Midbrain (tissue), 1 donor: ENCODE results near the gene KCNN4.

Experiments used
- DNase-seq: peaks from one replicate; lab custom pipeline; 2025; lab: John Stamatoyannopoulos, UW

Gene KCNN4

DNA sequence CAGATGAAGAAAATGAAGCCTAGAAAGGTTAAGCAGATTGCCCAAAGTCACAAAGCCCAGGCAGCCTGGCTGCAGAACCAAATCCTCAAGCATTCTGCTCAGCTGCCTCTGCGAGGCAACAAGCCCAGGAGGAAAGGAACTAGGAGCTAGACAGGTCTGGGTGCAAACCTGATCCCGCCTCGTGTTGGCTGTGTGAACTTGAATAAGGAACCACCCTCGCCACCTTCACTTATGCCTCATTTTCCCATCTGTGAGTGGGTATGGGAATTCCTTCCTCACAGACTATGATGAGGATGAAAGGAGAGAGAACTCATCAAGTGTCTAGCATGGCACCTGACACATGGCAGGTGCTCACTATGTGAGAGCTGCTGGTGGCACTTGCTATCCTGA lies 32.6 kb downstream of the KCNN4 start:
- no peak for DNase-seq

DNA sequence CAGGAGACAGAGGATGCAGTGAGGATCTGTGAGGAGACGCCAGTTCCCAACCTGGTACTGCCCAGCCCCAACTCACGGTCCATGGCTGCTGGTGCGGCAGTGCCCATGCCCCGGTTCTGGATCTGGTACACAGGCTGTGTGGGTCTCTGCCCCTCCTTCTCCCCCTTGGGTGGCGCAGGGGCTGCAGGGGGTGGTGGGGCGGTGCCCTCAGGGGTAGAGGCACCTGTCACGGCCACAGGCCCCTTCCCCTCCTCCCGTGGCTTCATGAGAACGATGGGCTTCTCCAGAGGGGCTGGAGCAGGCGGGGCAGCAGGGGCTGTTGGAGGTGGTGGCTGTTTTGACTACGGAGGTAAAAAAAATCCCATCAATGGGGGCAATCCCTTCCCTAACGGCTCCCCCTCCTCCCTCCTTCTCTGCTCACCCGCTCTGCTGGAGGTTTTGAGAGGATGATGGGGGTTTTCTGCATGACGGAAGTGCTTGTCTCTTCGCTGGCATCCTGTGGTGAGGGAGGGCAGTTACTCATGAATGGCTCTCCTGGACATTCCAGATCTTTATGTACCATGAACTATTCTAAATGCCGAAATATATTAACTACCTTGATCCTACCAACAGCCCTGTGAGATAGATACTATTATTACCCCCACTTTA lies 33.1 kb downstream of the KCNN4 start:
- DNase-seq: no peak

DNA sequence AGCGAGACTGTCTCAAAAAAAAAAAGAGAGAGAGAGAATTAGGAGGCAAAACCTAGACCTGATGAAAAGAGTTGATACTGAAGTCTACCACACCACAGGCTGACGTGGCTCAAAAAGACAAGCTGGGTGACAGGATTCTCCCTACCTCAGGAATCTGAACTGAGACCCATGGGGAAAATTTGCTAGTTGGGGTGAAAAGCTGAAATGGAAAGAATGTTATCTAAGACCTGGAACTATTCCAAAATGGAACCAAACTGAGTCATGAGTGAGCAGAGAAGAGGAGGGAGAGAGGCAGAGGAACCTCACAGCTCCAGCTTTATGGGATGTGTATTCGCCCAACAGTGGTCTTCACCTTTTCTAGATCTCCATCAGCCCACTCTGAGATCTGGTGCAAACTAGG lies 37.7 kb downstream of the KCNN4 start:
- DNase-seq: no peak

DNA sequence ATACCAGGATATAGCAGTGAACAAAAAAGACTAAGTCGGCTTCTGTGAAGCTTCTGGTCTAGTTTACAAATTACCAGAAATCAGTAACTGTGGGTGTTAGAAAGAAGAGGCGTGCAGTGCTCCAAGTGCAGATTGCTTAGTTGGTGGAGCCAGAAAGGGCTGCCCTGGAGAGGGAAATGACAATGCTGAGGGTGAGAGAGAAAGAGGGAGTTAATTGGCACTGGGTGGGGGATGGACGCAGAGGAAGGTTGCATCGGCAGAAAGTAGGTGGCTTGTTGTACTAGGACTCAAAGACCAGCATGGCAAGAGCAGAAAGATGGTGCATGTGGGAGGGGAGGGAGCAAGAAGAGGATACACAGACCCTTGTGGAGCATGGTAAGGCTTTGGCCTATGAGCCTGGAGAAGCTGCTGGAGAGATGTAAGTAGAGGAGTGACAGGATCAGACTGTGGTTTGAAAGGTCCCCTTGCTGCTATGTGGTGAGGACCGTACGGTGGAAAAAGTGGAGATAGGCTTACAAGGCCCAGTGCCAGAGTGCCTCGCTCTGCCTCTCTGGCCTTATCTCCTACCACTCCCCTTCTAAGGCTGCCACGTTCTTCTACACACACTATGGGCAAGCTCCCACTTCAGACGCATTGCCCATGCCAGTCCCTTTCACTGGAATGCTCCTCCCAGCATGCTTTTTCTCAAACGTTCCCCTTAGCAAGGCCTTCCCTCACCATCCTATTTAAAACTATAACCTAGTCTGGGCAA lies 39.5 kb downstream of the KCNN4 start:
- DNase-seq: no peak

DNA sequence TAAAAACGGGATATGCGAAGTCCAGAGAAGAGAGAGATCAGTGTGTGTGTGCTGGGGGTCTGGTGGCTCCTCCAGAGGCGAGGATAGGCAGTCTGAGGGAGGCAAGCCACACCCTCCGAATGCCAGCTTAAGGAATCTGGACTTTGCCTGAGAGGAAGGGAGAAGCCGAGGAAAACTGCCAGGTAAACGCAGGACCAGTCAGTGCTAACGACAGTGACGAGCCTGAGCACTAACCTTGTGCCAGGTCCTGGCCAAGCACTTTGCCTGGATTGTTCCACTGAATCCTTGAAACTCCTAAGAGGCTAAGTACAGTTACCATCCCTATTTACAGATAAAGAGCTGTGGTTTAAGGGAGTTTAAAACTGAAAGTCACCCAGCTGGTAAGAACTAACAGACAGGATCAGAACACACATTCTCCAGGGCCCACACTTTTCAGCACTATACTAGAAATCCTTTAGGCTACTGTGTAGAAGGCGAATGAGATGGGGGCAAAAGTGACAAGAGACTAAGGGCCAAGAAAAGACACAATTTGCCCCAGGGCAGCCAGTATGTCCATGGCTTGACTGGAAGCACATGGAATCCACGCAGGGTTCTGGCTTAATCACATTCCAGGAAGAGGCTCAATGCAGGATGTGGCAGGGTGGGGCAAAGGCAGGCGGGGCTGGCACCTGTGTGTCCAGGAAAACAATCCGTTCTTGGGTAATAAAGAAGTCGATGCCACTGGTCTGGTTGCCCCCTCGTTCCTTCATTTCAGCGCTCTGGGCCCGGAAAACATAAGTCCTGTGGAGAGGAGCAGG lies 41.1 kb downstream of the KCNN4 start:
- DNase-seq: no peak

DNA sequence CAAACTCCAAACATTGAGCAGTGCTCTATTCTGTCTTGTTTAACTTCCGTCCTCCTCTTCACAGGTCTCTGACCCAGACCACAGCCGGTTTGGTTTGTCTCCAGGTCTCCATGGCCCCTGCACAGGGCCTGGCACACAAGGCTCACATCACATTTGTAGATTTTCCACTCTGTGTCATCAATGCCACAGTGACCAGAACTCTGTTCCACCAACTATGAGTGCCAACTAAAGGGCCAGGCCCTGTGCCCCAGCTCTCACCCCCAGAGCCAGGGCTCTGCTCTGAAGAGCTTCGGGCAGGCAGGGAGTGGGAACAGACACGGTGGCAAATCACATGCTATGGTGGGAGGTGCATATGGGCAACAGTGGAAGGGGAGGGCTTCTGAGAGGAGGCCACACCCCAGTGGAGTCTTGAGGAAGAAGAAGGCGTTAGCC lies 42.0 kb downstream of the KCNN4 start:
- no peak for DNase-seq

DNA sequence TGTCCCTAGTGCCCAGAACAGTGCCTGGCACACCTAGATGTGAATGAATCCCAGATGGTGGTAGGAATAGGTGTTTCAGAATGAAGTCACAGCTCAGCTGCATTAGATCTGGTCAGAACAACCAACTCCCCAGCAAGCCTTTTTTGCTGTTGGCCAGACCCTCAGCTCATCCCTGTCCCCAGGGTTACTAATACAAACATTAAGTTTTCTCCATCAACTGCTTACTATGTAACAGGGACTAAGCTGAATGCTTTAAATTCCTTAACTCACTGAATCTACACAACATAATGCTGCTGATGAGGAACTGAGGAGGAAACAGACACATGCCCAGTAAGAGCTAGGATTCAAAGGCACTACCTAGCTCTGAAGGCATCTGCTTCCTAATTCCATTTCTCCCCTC lies 44.8 kb downstream of the KCNN4 start:
- DNase-seq: no peak

DNA sequence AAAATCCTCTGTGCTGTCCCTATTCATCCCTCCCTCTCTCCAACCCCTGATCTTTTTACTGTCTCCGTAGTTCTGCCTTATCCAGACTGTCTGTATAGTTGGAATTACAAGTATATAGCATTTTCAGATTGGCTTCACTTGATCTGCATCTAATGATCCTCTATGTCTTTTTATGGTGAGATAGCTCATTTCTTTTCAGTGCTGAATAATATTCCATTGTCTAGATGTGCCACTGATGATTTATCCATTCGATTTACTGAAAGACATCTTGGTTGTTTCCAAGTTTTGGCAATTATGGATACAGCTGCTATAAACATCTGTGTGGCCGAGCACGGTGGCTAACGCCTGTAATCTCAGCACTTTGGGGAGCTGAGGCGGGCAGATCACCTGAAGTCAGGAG lies 45.8 kb downstream of the KCNN4 start:
- DNase-seq: no peak

DNA sequence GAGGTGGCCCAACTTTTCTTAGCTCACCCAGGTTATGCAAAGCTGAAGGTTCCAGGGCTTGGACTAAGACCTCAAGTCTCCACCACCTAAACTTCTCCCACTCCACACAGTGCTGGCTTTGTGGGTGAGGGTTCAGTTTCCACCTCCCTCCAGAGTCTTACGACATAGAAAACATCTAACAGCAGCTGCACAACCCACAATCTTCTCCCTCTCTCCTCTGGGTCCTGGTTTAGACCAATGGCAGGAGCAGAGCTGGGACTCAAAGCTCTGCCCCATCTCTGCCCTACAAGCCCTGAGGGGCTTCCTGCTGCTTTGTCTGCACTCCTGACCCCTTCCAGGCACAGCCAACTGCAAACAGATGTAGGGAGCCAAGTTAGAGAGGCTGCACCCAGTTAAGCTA lies 48.9 kb downstream of the KCNN4 start:
- no peak for DNase-seq

DNA sequence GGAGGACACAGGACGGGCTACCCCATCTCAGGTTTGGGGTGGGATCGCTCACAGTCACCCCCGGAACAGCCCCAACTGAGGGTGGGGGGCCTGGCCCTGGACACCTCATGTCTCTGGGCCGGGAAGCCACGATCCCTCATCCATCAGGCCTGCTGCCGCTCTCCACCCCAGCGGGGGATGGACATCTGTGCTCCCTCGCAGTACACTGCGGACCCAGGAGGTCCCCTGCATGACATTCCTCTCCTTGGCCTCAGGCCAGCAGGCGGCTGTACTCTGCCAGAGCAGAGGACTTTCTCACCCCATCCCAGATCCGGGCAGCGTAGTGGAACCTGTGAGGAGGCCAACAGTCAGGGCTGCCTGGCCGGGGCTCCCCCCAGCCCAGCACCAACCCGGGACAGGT lies 49.4 kb downstream of the KCNN4 start:
- DNase-seq: no peak

DNA sequence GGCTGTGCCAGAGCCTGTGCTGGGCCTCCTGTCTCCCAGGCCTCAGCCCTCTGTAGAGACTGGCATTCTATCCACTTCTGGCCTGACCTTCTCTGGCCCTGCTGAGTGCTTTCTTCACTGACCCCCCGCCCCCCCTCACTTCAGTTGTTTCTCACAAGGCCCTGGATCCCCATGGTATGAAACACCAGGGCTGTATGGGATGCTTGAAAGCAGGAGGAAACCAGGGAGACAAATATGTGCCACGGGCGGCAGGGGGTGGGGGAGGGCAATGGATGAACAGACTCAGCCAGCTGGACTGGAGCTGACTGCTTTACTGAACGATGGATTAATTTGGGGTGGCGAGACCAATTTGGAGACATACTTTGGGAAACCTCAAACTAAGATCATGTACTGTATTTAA lies 50.9 kb downstream of the KCNN4 start:
- no peak for DNase-seq

DNA sequence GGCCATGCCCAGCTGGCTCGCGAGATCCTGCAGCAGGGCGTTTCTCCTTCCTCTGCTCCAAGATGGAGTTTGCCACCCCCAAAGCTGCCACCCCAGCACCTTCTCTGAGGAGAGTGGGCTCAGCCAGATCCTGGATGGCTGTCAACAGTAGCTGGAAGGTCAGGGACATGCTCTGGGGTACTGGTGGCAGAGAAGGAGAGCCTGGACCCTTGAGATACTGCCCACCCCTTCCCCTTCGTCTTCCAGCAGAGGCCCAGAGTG lies 53.2 kb downstream of the KCNN4 start:
- DNase-seq: no peak

DNA sequence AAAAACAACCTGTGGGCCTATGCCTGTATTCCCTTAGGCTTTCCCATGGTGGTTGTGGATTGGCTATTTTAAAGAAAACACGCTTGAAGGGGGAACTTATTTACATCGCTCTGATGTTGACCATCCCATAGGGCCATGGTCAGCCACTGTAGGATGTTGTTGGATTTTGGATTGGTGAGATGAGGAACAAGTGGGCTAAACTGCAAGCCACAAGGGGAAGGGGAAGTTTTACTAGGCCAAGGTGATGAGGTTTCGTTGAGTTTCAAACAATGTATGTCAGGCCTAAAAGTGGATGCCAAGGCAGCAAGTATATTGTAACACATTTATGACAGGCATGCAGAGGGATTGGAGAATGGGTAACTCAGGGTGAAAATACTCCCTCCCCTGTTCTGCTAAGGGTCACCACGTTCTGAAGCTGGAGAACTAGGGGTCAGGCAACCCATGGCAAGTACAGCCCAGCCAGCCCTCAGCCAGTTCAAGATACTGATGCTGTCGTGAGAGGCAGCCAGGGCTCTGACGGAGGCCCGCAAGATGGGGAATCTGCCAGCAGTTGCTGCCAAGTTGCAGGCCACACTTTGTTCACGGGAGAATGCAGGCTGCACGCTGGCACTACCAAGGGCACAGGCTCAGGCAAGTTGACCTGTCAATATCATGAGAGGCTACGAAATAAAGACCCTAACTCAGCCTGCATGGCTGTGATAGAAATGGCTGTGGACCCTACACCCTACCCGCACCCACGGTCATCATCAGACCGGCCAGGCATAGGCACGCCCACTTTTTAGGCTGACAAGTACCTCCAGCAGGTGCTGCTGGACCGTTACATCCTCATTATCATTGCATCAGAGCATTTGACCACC lies 53.8 kb downstream of the KCNN4 start:
- no peak for DNase-seq

DNA sequence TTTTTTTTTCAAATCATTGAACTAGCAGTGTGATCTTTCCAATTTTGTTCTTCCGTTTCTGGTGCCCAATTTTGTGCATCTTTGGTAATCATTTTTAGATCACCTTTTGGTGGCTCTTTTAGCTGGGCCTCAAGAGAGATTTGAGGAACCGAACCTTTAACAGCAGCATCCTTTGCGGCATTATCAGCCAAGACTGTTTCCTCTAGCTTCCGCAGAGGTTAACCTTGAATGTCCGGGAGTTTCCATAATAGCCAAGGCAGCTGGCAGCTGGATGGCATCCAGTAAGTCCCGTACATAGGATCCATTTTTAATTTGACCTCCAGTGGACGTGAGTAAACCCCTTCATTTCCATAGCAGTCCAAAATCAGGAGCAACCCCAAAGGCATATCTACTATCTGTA lies 55.3 kb downstream of the KCNN4 start:
- DNase-seq: no peak

DNA sequence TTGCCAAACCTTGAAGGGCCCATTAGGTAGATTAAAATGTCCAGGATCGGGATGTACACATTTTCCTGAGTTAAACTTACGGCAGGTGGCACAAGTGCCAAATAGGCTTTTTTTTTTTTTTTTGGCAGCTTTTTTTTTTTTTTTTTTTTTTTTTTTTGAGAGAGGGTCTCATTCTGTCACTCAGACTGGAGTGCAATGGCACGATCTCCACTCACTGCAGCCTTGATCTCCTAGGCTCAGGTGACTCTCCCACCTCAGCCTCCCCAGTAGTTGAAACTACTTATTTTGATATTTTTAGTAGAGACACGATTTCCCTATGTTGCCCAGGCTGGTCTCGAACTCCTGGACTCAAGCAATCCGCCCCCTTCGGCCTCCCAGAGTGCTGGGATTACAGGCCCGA lies 55.9 kb downstream of the KCNN4 start:
- DNase-seq: no peak

DNA sequence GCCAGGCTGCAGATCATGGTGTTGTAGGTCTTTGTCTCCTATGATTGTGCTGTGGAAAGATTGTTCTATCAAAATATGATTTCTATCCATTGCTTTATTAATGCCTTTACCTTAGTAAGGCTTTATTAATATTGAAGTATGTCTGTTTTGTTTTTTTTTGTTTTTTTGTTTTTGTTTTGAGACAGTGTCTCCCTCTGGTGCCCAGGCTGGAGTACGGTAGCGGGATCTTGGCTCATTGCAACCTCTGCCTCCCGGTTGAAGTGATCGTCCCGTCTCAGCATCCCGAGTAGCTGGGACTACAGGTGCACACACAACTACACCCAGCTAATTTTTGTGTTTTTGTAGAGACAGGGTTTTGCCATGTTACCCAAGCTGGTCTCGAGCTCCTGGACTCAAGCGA lies 57.2 kb downstream of the KCNN4 start:
- DNase-seq: no peak

DNA sequence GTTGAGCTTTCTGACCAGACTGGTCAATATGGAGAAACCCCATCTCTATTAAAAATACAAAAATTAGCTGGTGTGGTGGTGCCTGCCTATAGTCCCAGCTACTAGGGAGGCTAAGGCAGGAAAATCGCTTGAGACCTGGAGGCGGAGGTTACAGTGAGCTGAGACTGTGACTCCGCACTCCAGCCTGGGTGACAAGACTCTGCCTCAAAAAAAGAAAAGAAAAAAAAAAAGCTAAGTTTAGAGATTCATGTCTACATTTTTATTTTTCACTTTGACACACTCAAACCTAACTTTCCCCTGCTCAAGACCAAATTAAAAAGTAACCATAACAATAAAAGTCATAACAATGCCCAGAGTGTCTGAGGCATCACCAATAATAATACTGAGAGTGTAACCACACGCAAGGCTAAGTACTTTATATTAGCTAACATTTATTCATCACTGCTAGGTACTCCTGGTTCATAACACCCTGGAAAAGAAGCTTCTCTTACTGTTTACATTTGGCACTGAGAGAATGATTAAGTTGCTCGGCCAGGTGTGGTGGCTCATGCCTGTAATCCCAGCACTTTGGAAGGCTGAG lies 59.2 kb downstream of the KCNN4 start:
- DNase-seq: no peak

DNA sequence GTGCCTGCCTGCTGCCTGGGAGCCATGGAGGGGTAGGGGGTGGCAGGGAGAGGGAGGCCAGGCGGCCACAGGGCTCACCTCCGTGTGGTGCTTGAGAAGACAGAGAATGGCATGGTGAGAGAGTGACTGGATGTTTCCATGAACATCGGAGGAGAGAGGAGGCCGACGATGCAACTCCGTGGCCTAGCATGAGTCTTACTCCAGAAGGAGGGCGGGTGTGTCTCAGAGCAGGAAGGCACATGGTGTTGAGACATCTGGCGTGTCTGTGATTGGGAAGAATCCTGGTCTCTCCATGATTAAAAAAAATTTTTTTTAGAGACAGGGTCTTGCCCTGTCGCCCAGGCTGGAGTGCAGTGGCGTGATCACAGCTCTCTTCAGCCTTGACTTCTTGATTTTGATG lies 59.8 kb downstream of the KCNN4 start:
- no peak for DNase-seq

DNA sequence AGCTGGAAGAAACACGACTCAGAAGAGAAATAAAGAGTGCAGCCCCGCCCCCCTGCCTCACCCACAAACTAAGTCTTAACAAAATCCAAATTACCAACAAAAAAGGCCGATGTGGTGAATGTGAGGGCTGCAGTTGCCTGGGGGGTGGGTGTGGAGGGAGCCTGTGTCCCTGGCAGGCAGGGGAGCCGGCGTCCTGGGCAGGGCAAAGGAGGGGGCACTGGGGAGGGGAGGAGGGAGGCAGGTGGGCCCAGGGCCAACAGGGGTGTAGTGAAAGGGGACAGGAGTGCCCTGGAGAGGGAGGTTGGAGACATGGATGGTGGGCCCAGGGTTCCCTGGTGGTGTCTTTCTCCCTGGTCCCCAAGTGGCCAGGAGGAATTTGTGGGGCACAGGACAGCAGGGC lies 60.9 kb downstream of the KCNN4 start:
- no peak for DNase-seq

DNA sequence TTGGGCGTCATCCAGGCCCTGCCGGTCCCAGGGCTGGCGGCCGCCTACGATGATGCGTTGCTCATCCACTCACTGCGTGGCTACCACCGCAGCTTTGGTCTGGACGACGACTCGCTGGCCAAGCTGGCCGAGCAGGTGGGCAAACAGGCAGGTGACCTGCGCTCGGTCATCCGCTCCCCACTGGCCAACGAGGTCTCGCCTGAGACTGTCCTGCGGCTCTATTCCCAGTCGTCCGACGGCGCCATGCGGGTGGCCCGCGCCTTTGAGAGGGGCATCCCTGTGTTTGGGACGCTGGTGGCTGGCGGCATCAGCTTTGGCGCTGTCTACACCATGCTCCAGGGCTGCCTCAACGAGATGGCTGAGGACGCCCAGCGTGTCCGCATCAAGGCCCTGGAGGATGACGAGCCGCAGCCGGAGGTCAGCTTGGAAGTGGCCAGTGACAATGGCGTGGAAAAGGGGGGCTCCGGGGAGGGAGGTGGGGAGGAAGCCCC lies 61.4 kb downstream of the KCNN4 start:
- DNase-seq: no peak

DNA sequence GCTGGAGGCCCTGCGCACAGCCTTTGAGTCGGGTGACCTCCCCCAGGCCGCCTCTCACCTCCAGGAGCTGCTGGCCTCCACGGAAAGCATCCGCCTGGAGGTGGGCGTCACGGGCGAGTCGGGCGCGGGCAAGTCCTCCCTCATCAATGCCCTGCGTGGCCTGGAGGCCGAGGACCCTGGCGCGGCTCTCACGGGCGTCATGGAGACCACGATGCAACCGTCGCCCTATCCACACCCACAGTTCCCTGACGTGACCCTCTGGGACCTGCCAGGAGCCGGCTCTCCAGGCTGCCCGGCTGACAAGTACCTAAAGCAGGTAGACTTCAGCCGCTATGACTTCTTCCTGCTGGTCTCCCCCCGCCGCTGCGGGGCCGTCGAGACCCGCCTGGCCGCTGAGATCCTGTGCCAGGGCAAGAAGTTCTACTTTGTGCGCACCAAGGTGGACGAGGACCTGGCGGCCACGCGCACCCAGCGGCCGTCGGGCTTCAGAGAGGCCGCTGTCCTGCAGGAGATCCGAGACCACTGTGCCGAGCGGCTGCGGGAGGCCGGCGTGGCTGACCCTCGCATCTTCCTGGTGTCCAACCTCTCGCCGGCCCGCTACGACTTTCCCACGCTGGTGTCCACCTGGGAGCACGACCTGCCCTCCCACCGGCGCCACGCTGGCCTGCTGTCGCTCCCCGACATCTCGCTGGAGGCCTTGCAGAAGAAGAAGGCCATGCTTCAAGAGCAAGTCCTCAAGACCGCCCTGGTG lies 62.0 kb downstream of the KCNN4 start:
- DNase-seq: no peak
